Renal cortical epithelial cell (primary cell): Measurements from ENCODE around the gene CEP120. TPM values are rescaled to one million over a fixed set of nuclear protein-coding genes. Genes with fewer than 3 reads are reported as not detected.

Source experiments
- DNase-seq: peaks from one replicate; pipeline ENCODE4 v3.0.0-alpha.2; 2011; ENCODE audit warnings: low read depth
- total RNA-seq: library from RNA; depleted of rRNA; stranded (reverse); fragments of >200 nt; gene quantifications from 2 replicates; pipeline ENCODE4 v1.2.3, GENCODE V29; 2014

CEP120 gene
- total RNA-seq, 1 donor from 2014 or later: 24.2 TPM

- no peak for DNase-seq
These were observed 124.1 kb downstream of the CEP120 start for GRCh38 chr5:123299136-123299535.

GRCh38 chr5:123298335-123299030, 124.7 kb downstream of the CEP120 start:
- DNase-seq: no peak

- DNase-seq: peak; percentile 44
These were observed 125.3 kb downstream of the CEP120 start for GRCh38 chr5:123297866-123298265.

GRCh38 chr5:123297198-123297831, 125.9 kb downstream of the CEP120 start:
- no peak for DNase-seq

Other genes with a start within 250 kb of the CEP120 start
- 73.8 and 91.8 TPM in 2 replicates for gene CSNK1G3, start 88.8 kb upstream of the CEP120 start, total RNA-seq